OCI-LY1 (cell line): ENCODE measurements around the gene LUZP1.

Experiments
- H2AFZ ChIP-seq: fragments of 200-600 bp; sonication (generic), shearing (Covaris generic); 2 replicates; pipeline ENCODE4 v1.6.0; 2014; ENCODE audit warnings: antibody characterized with exemption, mild to moderate bottlenecking, low read length
- H3F3A ChIP-seq: fragments of 200-600 bp; sonication (generic), shearing (Covaris generic); 2 replicates; pipeline ENCODE4 v1.6.0; 2014; ENCODE audit warnings: mild to moderate bottlenecking, antibody characterized with exemption, low read length, moderate library complexity; ENCODE audit not compliant: insufficient read depth
- H3K27ac ChIP-seq: fragments of 200-600 bp; sonication (generic); 2 replicates; pipeline ENCODE4 v1.5.1; 2014; ENCODE audit warnings: low read length, mixed run types, mild to moderate bottlenecking, low read depth; ENCODE audit not compliant: poor library complexity, severe bottlenecking
- H3K27me3 ChIP-seq: fragments of 200-600 bp; sonication (generic); 2 replicates; pipeline ENCODE4 v1.6.0; 2014; ENCODE audit warnings: antibody characterized with exemption, mild to moderate bottlenecking, low read length, moderate library complexity; ENCODE audit not compliant: insufficient read depth
- H3K36me3 ChIP-seq: fragments of 200-600 bp; sonication (generic); 2 replicates; pipeline ENCODE4 v1.6.1; 2014; ENCODE audit warnings: mild to moderate bottlenecking, antibody characterized with exemption, low read length, moderate library complexity, mixed read lengths; ENCODE audit not compliant: insufficient read depth
- H3K4me1 ChIP-seq: fragments of 200-600 bp; sonication (generic); 2 replicates; pipeline ENCODE4 v1.5.1; 2014; ENCODE audit warnings: mild to moderate bottlenecking, low read length, moderate library complexity; ENCODE audit not compliant: insufficient read depth, severe bottlenecking
- H3K4me2 ChIP-seq: fragments of 200-600 bp; sonication (generic), shearing (Covaris generic); 2 replicates; pipeline ENCODE4 v1.6.1; 2014; ENCODE audit warnings: low read length
- H3K4me3 ChIP-seq: fragments of 200-600 bp; sonication (generic); 2 replicates; pipeline ENCODE4 v1.5.1; 2014; ENCODE audit warnings: low read length, low read depth, mild to moderate bottlenecking, mixed read lengths; ENCODE audit not compliant: poor library complexity, severe bottlenecking
- H3K79me2 ChIP-seq: fragments of 200-600 bp; shearing (Covaris generic); 2 replicates; pipeline ENCODE4 v1.6.1; 2016; ENCODE audit warnings: mixed run types, low read length, mixed read lengths; ENCODE audit not compliant: insufficient read depth
- H3K9ac ChIP-seq: fragments of 200-600 bp; sonication (generic), shearing (Covaris generic); 2 replicates; pipeline ENCODE4 v1.6.1; 2014; ENCODE audit warnings: mild to moderate bottlenecking, low read length, mixed read lengths
- H3K9me2 ChIP-seq: fragments of 200-600 bp; sonication (generic), shearing (Covaris generic); 2 replicates; pipeline ENCODE4 v1.6.1; 2014; ENCODE audit warnings: low read depth, mild to moderate bottlenecking, low read length, mixed read lengths
- H3K9me3 ChIP-seq: fragments of 200-600 bp; shearing (Covaris generic); 2 replicates; pipeline ENCODE4 v1.6.1; 2014; ENCODE audit warnings: low read length, mixed read lengths
- H4K20me1 ChIP-seq: fragments of 200-600 bp; sonication (generic), shearing (Covaris generic); 2 replicates; pipeline ENCODE4 v1.6.0; 2016; ENCODE audit warnings: mild to moderate bottlenecking, low read length; ENCODE audit not compliant: insufficient read depth
- CTCF ChIP-seq: fragments of 200-600 bp; sonication (generic), shearing (Covaris generic); IDR thresholded peaks from 2 replicates; pipeline ENCODE4 v1.5.1; 2017; ENCODE audit warnings: mild to moderate bottlenecking, antibody characterized with exemption, low read length, moderate library complexity, mixed read lengths
- EZH2 ChIP-seq: fragments of 200-600 bp; sonication (generic), shearing (Covaris generic); IDR thresholded peaks from 2 replicates; pipeline ENCODE4 v1.8.0; 2017; ENCODE audit warnings: borderline replicate concordance, mixed run types, mild to moderate bottlenecking, antibody characterized with exemption, low read length, moderate library complexity, mixed read lengths

LUZP1 gene

GRCh38 chr1:23132033-23132432, 36.6 kb downstream of the LUZP1 start:
- no peak overlapping the region for H3K27ac ChIP-seq
- H3K9me3 ChIP-seq = no peaks in the 10 kb centered on the region
- H3K4me1 ChIP-seq = no peaks in the 10 kb centered on the region
- H2AFZ ChIP-seq = no peak overlapping the region
- H3K27me3 ChIP-seq = no peaks in the 10 kb centered on the region
- no peaks in the 10 kb centered on the region for H3K36me3 ChIP-seq
- no peak overlapping the region for H3K4me3 ChIP-seq
- no peaks in the 10 kb centered on the region for H3K9me2 ChIP-seq
- H3F3A ChIP-seq = no peaks in the 10 kb centered on the region
- TF ChIP-seq EZH2 (no peak), CTCF (no peak)
- H3K79me2 ChIP-seq = no peaks in the 10 kb centered on the region
- H3K9ac ChIP-seq = no peak overlapping the region
- no peak overlapping the region for H3K4me2 ChIP-seq
- H4K20me1 ChIP-seq = no peaks in the 10 kb centered on the region

GRCh38 chr1:23129846-23130245, 38.8 kb downstream of the LUZP1 start:
- Histone ChIP-seq H3F3A (no peaks in the 10 kb centered on the region), H3K9ac (no peak overlapping the region), H3K9me2 (no peaks in the 10 kb centered on the region), H3K36me3 (no peaks in the 10 kb centered on the region), H3K27ac (no peak overlapping the region), H4K20me1 (no peaks in the 10 kb centered on the region), H3K4me2 (no peak overlapping the region), H3K4me1 (no peaks in the 10 kb centered on the region), H2AFZ (no peak overlapping the region), H3K4me3 (no peak overlapping the region), H3K27me3 (no peaks in the 10 kb centered on the region), H3K9me3 (no peaks in the 10 kb centered on the region), H3K79me2 (no peaks in the 10 kb centered on the region)
- no peak for TF ChIP-seq EZH2

- no peak overlapping the region for H2AFZ ChIP-seq
- TF ChIP-seq EZH2 = no peak
- no peak for TF ChIP-seq CTCF
- no peaks in the 10 kb centered on the region for H3K27me3 ChIP-seq
- no peak overlapping the region for H3K27ac ChIP-seq
- no peaks in the 10 kb centered on the region for H3K36me3 ChIP-seq
- H3F3A ChIP-seq = no peaks in the 10 kb centered on the region
- H3K79me2 ChIP-seq = no peaks in the 10 kb centered on the region
- H3K9me3 ChIP-seq = no peaks in the 10 kb centered on the region
- no peaks in the 10 kb centered on the region for H3K4me1 ChIP-seq
- H3K4me3 ChIP-seq = no peak overlapping the region
- H3K9me2 ChIP-seq = no peaks in the 10 kb centered on the region
- no peaks in the 10 kb centered on the region for H4K20me1 ChIP-seq
- no peak overlapping the region for H3K9ac ChIP-seq
- no peak overlapping the region for H3K4me2 ChIP-seq
Measured at GRCh38 chr1:23126801-23127200, 41.9 kb downstream of the LUZP1 start.

- no peak overlapping the region for H3K9ac ChIP-seq
Measured at GRCh38 chr1:23126200-23126599, 42.5 kb downstream of the LUZP1 start.

More at GRCh38 chr1:23126200-23126599, 42.5 kb downstream of the LUZP1 start:
- H3K27me3 ChIP-seq = no peaks in the 10 kb centered on the region
- H3F3A ChIP-seq = no peaks in the 10 kb centered on the region
- no peaks in the 10 kb centered on the region for H3K36me3 ChIP-seq
- H3K9me3 ChIP-seq = no peaks in the 10 kb centered on the region
- no peak overlapping the region for H3K27ac ChIP-seq
- no peak for TF ChIP-seq EZH2
- TF ChIP-seq CTCF = no peak
- no peaks in the 10 kb centered on the region for H3K79me2 ChIP-seq
- H3K4me2 ChIP-seq = no peak overlapping the region
- H4K20me1 ChIP-seq = no peaks in the 10 kb centered on the region
- H3K9me2 ChIP-seq = no peaks in the 10 kb centered on the region
- H3K4me1 ChIP-seq = no peaks in the 10 kb centered on the region
- H3K4me3 ChIP-seq = no peak overlapping the region
- H2AFZ ChIP-seq = no peak overlapping the region
